Omental fat pad (tissue), 4 donors: Measurements from ENCODE around the gene TLX1. TPM values are rescaled to one million over a fixed set of nuclear protein-coding genes. Genes with fewer than 3 reads are reported as not detected.

Experiments used
- ATAC-seq: fragments of 150-250 bp; one replicate; pipeline ENCODE4 v1.9.1; 2016; ENCODE audit warnings: mild to moderate bottlenecking, moderate library complexity; ENCODE audit not compliant: low FRiP score
- DNase-seq: peaks from one replicate; pipeline ENCODE4 v3.0.0-alpha.2; 2019; ENCODE audit warnings: low spot score
- total RNA-seq, 4 donors: library from RNA; depleted of rRNA; stranded (reverse); fragments of >200 nt; gene quantifications; one replicate each; pipeline ENCODE4 v1.1.0, GENCODE V29; 2016
- TF ChIP-seq, protein P1 (sequence below), 3 donors: fragments of 450-650 bp; IDR thresholded peaks; one replicate each; pipeline ENCODE4 v1.5.1; 2016 to 2017; ENCODE audit warnings: antibody characterized with exemption in 3 of 3, mild to moderate bottlenecking in 3 of 3, moderate library complexity in 2 of 3

TLX1 gene
- total RNA-seq, 4 donors from 2014 or later: not detected

GRCh38 chr10:101111547-101111946 lies 19.6 kb upstream of the TLX1 start:
- ATAC-seq: no peak
- TF ChIP-seq, protein P1, sequence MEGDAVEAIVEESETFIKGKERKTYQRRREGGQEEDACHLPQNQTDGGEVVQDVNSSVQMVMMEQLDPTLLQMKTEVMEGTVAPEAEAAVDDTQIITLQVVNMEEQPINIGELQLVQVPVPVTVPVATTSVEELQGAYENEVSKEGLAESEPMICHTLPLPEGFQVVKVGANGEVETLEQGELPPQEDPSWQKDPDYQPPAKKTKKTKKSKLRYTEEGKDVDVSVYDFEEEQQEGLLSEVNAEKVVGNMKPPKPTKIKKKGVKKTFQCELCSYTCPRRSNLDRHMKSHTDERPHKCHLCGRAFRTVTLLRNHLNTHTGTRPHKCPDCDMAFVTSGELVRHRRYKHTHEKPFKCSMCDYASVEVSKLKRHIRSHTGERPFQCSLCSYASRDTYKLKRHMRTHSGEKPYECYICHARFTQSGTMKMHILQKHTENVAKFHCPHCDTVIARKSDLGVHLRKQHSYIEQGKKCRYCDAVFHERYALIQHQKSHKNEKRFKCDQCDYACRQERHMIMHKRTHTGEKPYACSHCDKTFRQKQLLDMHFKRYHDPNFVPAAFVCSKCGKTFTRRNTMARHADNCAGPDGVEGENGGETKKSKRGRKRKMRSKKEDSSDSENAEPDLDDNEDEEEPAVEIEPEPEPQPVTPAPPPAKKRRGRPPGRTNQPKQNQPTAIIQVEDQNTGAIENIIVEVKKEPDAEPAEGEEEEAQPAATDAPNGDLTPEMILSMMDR (IDR thresholded peaks at IDR 0.05): no peak
- DNase-seq: no peak

GRCh38 chr10:101112799-101113594 lies 18.1 kb upstream of the TLX1 start:
- TF ChIP-seq, protein P1 (IDR thresholded peaks at IDR 0.05): no peak
- DNase-seq (no peak), ATAC-seq (no peak)

- DNase-seq (no peak), ATAC-seq (no peak)
- TF ChIP-seq, protein P1 (IDR thresholded peaks at IDR 0.05): no peak
These were observed 17.2 kb upstream of the TLX1 start for GRCh38 chr10:101113890-101114403.

DNA sequence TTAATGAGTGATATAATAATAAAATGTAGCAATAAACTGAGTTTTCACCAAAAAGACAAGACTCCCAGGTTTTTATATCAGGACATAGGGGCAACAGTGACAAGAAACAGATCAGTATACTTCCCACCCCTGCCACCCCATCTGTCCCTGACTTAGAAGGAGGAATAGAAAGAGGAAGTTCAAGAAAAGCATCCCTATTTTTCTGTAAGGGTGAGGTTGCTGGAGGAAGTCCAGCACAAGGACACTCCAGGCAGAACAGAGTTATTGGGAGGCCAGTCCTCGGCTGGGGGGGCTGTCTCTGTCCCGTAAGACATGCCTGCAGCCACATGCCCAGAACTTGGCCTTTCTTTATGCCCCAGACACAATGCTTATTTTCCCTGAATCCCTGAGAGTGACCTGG lies 16.5 kb upstream of the TLX1 start:
- ATAC-seq: no peak
- DNase-seq: no peak
- TF ChIP-seq, protein P1 (IDR thresholded peaks at IDR 0.05): no peak

DNA sequence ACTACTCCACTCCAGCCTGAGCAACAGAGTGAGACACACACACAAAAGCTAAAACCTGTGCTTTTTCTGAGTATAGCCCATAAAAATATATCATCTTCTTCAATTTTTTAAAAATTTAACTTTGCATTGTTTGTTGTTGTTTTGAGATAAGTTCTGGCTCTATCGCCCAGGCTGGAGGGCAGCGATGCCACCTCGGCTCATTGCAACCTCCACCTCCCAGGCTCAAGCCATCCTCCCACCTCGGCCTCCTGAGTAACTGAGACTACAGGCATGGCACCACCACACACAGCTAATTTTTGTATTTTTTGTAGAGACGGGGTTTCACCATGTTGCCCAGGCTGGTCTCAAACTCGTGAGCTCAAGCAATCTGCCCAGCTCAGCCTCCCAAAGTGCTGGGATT lies 14.3 kb upstream of the TLX1 start:
- ATAC-seq (no peak), DNase-seq (no peak)
- TF ChIP-seq, protein P1 (IDR thresholded peaks at IDR 0.05): no peak

DNA sequence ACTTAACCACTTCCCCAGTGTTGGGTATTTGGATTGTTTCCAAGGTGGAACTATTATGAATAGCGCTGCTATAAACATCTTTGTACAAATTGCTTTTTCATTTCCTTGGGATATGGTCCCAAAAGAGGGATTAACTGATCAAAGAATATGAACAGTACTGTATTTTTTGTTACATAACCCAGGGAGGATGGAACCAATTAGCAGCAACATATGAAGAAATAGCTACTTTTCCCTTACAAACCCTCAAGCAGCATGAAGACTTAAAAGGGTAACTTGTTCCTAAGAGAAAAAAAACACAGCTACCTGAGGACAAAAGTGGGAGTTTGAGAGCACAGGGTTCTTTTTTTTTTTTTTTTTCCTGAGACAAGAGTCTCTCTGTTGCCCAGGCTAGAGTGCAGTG lies 13.1 kb upstream of the TLX1 start:
- no peak for ATAC-seq
- TF ChIP-seq, protein P1 (IDR thresholded peaks at IDR 0.05): no peak
- DNase-seq: no peak

DNA sequence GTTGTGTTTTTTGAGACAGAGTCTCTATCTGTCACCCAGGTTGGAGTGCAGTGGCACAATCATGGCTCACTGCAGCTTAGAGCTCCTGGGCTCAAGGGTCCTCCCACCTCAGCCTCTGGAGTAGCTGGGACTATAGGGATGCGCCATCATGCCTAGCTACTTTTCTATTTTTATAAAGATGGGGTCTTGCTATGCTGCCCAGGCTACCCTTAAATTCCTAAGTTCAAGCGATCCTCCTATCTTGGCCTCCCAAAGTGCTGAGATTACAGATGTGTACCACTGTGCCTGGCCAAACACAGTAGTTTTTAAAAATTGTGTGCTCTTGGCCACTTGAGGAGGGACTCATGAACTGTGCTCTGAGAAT lies 10.6 kb upstream of the TLX1 start:
- no peak for ATAC-seq
- TF ChIP-seq, protein P1 (IDR thresholded peaks at IDR 0.05): no peak
- DNase-seq: no peak
